ENCODE measurements around the gene CAP2. TPM values are rescaled to one million over a fixed set of nuclear protein-coding genes. Genes with fewer than 3 reads are reported as not detected.
A peak's percentile ranks its signal among the peaks of the same experiment; 100 is the strongest.
"Not testable (repeated sequence)": the region's sequence is repeated elsewhere in the genome, so short reads cannot be mapped to it uniquely, and the experiment has no call there.

The CAP2 gene
- total and polyA plus RNA-seq, 12 donors, result 42.0 to 211 (median 156) TPM

- 82 to 84% methylated on average over 7 of the region's 7 CpGs for WGBS, 2 donors
- no peak overlapping the region for H3K27ac ChIP-seq
Observed at GRCh38 chr6:17421406-17421805, 28.0 kb downstream of the CAP2 start.

GRCh38 chr6:17423026-17423425 is 29.6 kb downstream of the CAP2 start:
- DNase-seq (no peak), ATAC-seq (no peak)
- Histone ChIP-seq H3K36me3 (peaks cover 0 to 34% (median 0%) of the 10 kb centered on the region in 9 donors), H3K27ac (peak overlapping the region in 1 of 10 donors; percentile 5), H3K4me1 (peaks cover 0 to 25% (median 12%) of the 10 kb centered on the region in 9 donors), H3K27me3 (no peaks in the 10 kb centered on the region), H3K4me3 (no peak overlapping the region), H3K9me3 (no peaks in the 10 kb centered on the region)
- no peak for TF ChIP-seq CTCF (IDR thresholded peaks at IDR 0.05)
- intact Hi-C loops (cut with DNase I), result loop anchor here in 1 of 10 donors (10.0 kb wide), 1 partner anchor 138 kb away; the partner anchor contains the start of gene RBM24
- WGBS, 2 donors, result 43 to 53% methylated on average over 4 of the region's 4 CpGs

More at GRCh38 chr6:17421406-17421805, 28.0 kb downstream of the CAP2 start:
- H3K4me3 ChIP-seq, result no peak overlapping the region
- no peak for TF ChIP-seq CTCF (IDR thresholded peaks at IDR 0.05)
- H3K4me1 ChIP-seq, result peaks cover 0 to 40% (median 20%) of the 10 kb centered on the region in 9 donors
- peaks cover 0 to 20% (median 0%) of the 10 kb centered on the region in 9 donors for H3K36me3 ChIP-seq
- intact Hi-C loops (cut with DNase I), result loop anchor here in 1 of 10 donors (10.0 kb wide), 1 partner anchor 137 kb away; the partner anchor contains the start of gene RBM24
- no peaks in the 10 kb centered on the region for H3K9me3 ChIP-seq
- DNase-seq (no peak), ATAC-seq (no peak)
- H3K27me3 ChIP-seq, result no peaks in the 10 kb centered on the region

GRCh38 chr6:17427062-17427461 is 33.7 kb downstream of the CAP2 start:
- Histone ChIP-seq H3K36me3 (peaks cover 0 to 34% (median 0%) of the 10 kb centered on the region in 9 donors), H3K27me3 (no peaks in the 10 kb centered on the region), H3K27ac (no peak overlapping the region), H3K4me1 (peaks cover 0 to 25% (median 0%) of the 10 kb centered on the region in 9 donors), H3K4me3 (no peak overlapping the region), H3K9me3 (no peaks in the 10 kb centered on the region)
- no peak for TF ChIP-seq CTCF (IDR thresholded peaks at IDR 0.05)
- intact Hi-C loops (cut with DNase I), result loop anchor here in 1 of 10 donors (10.0 kb wide), 1 partner anchor 142 kb away; the partner anchor contains the start of gene RBM24
- DNase-seq (no peak), ATAC-seq (peak in 2 of 8 donors; percentile 49 to 60)
- WGBS, 2 donors, result 89 to 96% methylated on average over 6 of the region's 6 CpGs

- intact Hi-C loops (cut with DNase I), result loop anchor here in 1 of 10 donors (10.0 kb wide), 1 partner anchor 143 kb away; the partner anchor contains the start of gene RBM24
- WGBS, 2 donors, result 83 to 96% methylated on average over 2 of the region's 2 CpGs
Observed at GRCh38 chr6:17427617-17428016, 34.2 kb downstream of the CAP2 start.

GRCh38 chr6:17428595-17429120 is 35.3 kb downstream of the CAP2 start:
- not testable (repeated sequence) for DNase-seq, H3K9me3 ChIP-seq, H3K4me3 ChIP-seq, H3K27me3 ChIP-seq
- H3K36me3 ChIP-seq, result peaks cover 0 to 37% (median 0%) of the 10 kb centered on the region in 9 donors
- intact Hi-C loops (cut with DNase I), result loop anchor here in 1 of 10 donors (10.0 kb wide), 1 partner anchor 144 kb away; the partner anchor contains the start of gene RBM24
- H3K4me1 ChIP-seq, result peaks cover 0 to 24% (median 0%) of the 10 kb centered on the region in 9 donors
- WGBS, 2 donors, result 52 to 58% methylated on average over 3 of the region's 5 CpGs
- ATAC-seq, result peak in 2 of 8 donors; percentile 30 to 44
- peak overlapping the region in 5 of 10 donors; percentile 18 to 67 (median 47) for H3K27ac ChIP-seq

More at GRCh38 chr6:17427617-17428016, 34.2 kb downstream of the CAP2 start:
- Histone ChIP-seq H3K27ac (no peak overlapping the region), H3K4me3 (no peak overlapping the region), H3K27me3 (no peaks in the 10 kb centered on the region), H3K4me1 (peaks cover 0 to 29% (median 0%) of the 10 kb centered on the region in 9 donors), H3K36me3 (peaks cover 0 to 34% (median 0%) of the 10 kb centered on the region in 9 donors), H3K9me3 (no peaks in the 10 kb centered on the region)
- DNase-seq (no peak), ATAC-seq (no peak)
- no peak for TF ChIP-seq CTCF (IDR thresholded peaks at IDR 0.05)
